Central memory CD4-positive, alpha-beta T cell (primary cell): ENCODE data around the gene SUOX.
A peak's percentile ranks its signal among the peaks of the same experiment; 100 is the strongest.
"Not testable (repeated sequence)": the region's sequence is repeated elsewhere in the genome, so short reads cannot be mapped to it uniquely, and the experiment has no call there.

Source experiments
- DNase-seq: peaks from one replicate; pipeline ENCODE4 v3.0.0; 2022
- total RNA-seq, 3 experiments: gene quantifications; one replicate each; lab custom pipeline; 2026; lab: John Stamatoyannopoulos, UW

The SUOX gene
- 0.67 to 1.0 (median 0.96) reads per million in 3 experiments for total RNA-seq

- no peak for DNase-seq
Measured at GRCh38 chr12:55996715-55997534, at the start of gene SUOX. SUOX (plus strand) TSS chr12:55997276; CDS start chr12:56002222, 4,946 bp downstream.

GRCh38 chr12:55955344-55955743, 41.7 kb upstream of the SUOX start:
- DNase-seq, result no peak

- DNase-seq, result peak; percentile 24
Measured at GRCh38 chr12:55955800-55956508, 41.1 kb upstream of the SUOX start.

- DNase-seq, result no peak
Measured at GRCh38 chr12:55957106-55957859, 39.8 kb upstream of the SUOX start.

GRCh38 chr12:55963760-55964159, 33.3 kb upstream of the SUOX start:
- DNase-seq, result no peak

- DNase-seq, result no peak
Measured at GRCh38 chr12:55965240-55965639, 31.8 kb upstream of the SUOX start.

- DNase-seq, result no peak
Measured at GRCh38 chr12:55965941-55966407, 31.1 kb upstream of the SUOX start, which contains the start of gene PMEL. PMEL (minus strand) TSS chr12:55966042; CDS start chr12:55966011, 31 bp downstream.

- peak; percentile 78 for DNase-seq
Measured at GRCh38 chr12:55966408-55967281, 30.4 kb upstream of the SUOX start, which contains the start of gene CDK2. CDK2 (plus strand) TSS chr12:55966830; CDS start chr12:55967009, 179 bp downstream.

- DNase-seq, result no peak
Measured at GRCh38 chr12:55969356-55969755, 27.7 kb upstream of the SUOX start.

- no peak for DNase-seq
Measured at GRCh38 chr12:55970775-55971174, 26.3 kb upstream of the SUOX start.

- DNase-seq, result no peak
Measured at GRCh38 chr12:55972042-55972441, 25.0 kb upstream of the SUOX start.

- DNase-seq, result no peak
Measured at GRCh38 chr12:55972456-55972855, 24.6 kb upstream of the SUOX start.

GRCh38 chr12:55972911-55973598, 24.0 kb upstream of the SUOX start:
- no peak for DNase-seq

- DNase-seq, result peak; percentile 99
Measured at GRCh38 chr12:55973599-55974307, 23.3 kb upstream of the SUOX start, which contains the start of gene RAB5B. RAB5B (plus strand) TSS chr12:55974078; CDS start chr12:55986961, 12,883 bp downstream.

GRCh38 chr12:55974308-55974730, 22.8 kb upstream of the SUOX start:
- peak; percentile 5 for DNase-seq

GRCh38 chr12:55978393-55978792, 18.7 kb upstream of the SUOX start:
- no peak for DNase-seq

- DNase-seq, result no peak
Measured at GRCh38 chr12:55979069-55979468, 18.0 kb upstream of the SUOX start.

GRCh38 chr12:55981882-55982281, 15.2 kb upstream of the SUOX start:
- DNase-seq, result not testable (repeated sequence)

- DNase-seq, result no peak
Measured at GRCh38 chr12:55982319-55982936, 14.6 kb upstream of the SUOX start.
